ENCODE measurements around the gene KIF4A. TPM values are rescaled to one million over a fixed set of nuclear protein-coding genes. Genes with fewer than 3 reads are reported as not detected.

KIF4A gene
- total RNA-seq, 1 experiment from 2014 or later, result 36.2 TPM

- Mint-ChIP-seq H3K4me1 (peaks cover 7% of the 10 kb centered on the region), H3K4me3 (no peak overlapping the region), H3K36me3 (peaks cover 8% of the 10 kb centered on the region), H3K9me3 (no peaks in the 10 kb centered on the region), H3K27me3 (ENCODE audit: low read depth) (no peaks in the 10 kb centered on the region; the same call in 1 of the 2 replicates), H3K27ac (no peak overlapping the region)
- DNase-seq (ENCODE audit: low spot score) (no peak), ATAC-seq (no peak)
- TF ChIP-seq USF1 (CRISPR knock-in tag; IDR thresholded peaks at IDR 0.05), result no peak
- TF ChIP-seq ZNF317 (CRISPR knock-in tag; IDR thresholded peaks at IDR 0.05; ENCODE audit: borderline replicate concordance, low read depth), result no peak
- TF ChIP-seq ZNF281 (CRISPR knock-in tag; IDR thresholded peaks at IDR 0.05), result no peak
- no peak for TF ChIP-seq SOX15 (CRISPR knock-in tag; IDR thresholded peaks at IDR 0.05)
- TF ChIP-seq NR3C1 (CRISPR knock-in tag; conservative IDR thresholded peaks at IDR 0.05; ENCODE audit: low read depth), result no peak
- ChIA-PET CTCF (no interaction called here), POLR2A (no interaction called here)
These were observed 139.9 kb downstream of the KIF4A start for GRCh38 chrX:70429759-70430158.

GRCh38 chrX:70432936-70433847, 143.3 kb downstream of the KIF4A start:
- H3K36me3 Mint-ChIP-seq, result peaks cover 8% of the 10 kb centered on the region; the same call in 1 of the 2 replicates
- no peak overlapping the region for H3K27ac Mint-ChIP-seq
- peaks cover 10% of the 10 kb centered on the region for H3K27me3 Mint-ChIP-seq (ENCODE audit: low read depth)
- CTCF ChIA-PET, result interaction anchor here (1.2 to 5.1 kb wide), 6 partner anchors 9 to 232 kb away, joined by 3 to 94 read pairs (median 7); partner anchors contain the start of genes DLG3 and GDPD2
- POLR2A ChIA-PET, result interaction anchor here (1.1 to 3.8 kb wide), 2 partner anchors 10 to 11 kb away, joined by 4 to 20 read pairs; partner anchors contain the start of genes DLG3 and GDPD2
- TF ChIP-seq GRHL2 (CRISPR knock-in tag; IDR thresholded peaks at IDR 0.05; ENCODE audit: insufficient replicate concordance, severe bottlenecking) (no peak), ZNF396 (CRISPR knock-in tag; IDR thresholded peaks at IDR 0.05; ENCODE audit: borderline replicate concordance) (no peak), HMGA2 (CRISPR knock-in tag; IDR thresholded peaks at IDR 0.05) (no peak), IRF2 (CRISPR knock-in tag; IDR thresholded peaks at IDR 0.05; ENCODE audit: borderline replicate concordance, low read depth) (no peak), ZNF512 (CRISPR knock-in tag; IDR thresholded peaks at IDR 0.05; ENCODE audit: borderline replicate concordance) (no peak)
- DNase-seq (ENCODE audit: low spot score) (no peak), ATAC-seq (no peak)
- H3K9me3 Mint-ChIP-seq, result no peaks in the 10 kb centered on the region
- peak overlapping the region; percentile 91 for H3K4me3 Mint-ChIP-seq
- peaks cover 16% of the 10 kb centered on the region for H3K4me1 Mint-ChIP-seq

- Mint-ChIP-seq H3K27ac (peak overlapping the region; percentile 96), H3K9me3 (no peaks in the 10 kb centered on the region), H3K36me3 (peaks cover 5% of the 10 kb centered on the region; the same call in 1 of the 2 replicates), H3K4me3 (peak overlapping the region; percentile 91), H3K27me3 (ENCODE audit: low read depth) (peaks cover 10% of the 10 kb centered on the region), H3K4me1 (peaks cover 16% of the 10 kb centered on the region)
- peak; percentile 68 for ATAC-seq
- ChIA-PET POLR2A (interaction anchor here (1.1 to 3.8 kb wide), 2 partner anchors 10 to 11 kb away, joined by 4 to 20 read pairs; partner anchors contain the start of genes DLG3 and GDPD2), CTCF (interaction anchor here (0.6 to 5.1 kb wide), 6 partner anchors 10 to 231 kb away, joined by 3 to 94 read pairs (median 7); partner anchors contain the start of genes DLG3 and GDPD2)
- DNase-seq (ENCODE audit: low spot score), result peak; percentile 78
- TF ChIP-seq ZNF425 (CRISPR knock-in tag; conservative IDR thresholded peaks at IDR 0.05), result no peak
- no peak for TF ChIP-seq MXD4 (CRISPR knock-in tag; IDR thresholded peaks at IDR 0.05; ENCODE audit: borderline replicate concordance)
- 0 out of 2 replicates have a peak, but pooled peaks have one; percentile 45 for TF ChIP-seq HMGXB4 (CRISPR knock-in tag; IDR thresholded peaks at IDR 0.05)
- TF ChIP-seq SMAD3 (CRISPR knock-in tag; IDR thresholded peaks at IDR 0.05; ENCODE audit: borderline replicate concordance), result no peak
- TF ChIP-seq GTF2I (CRISPR knock-in tag; conservative IDR thresholded peaks at IDR 0.05), result no peak
- TF ChIP-seq SP1 (CRISPR knock-in tag; conservative IDR thresholded peaks at IDR 0.05), result 0 out of 2 replicates have a peak, but pooled peaks have one; percentile 43
- TF ChIP-seq CREM (CRISPR knock-in tag; IDR thresholded peaks at IDR 0.05), result peak; percentile 72; the same call in 1 of the 2 replicates
- no peak for TF ChIP-seq TCF7 (CRISPR knock-in tag; IDR thresholded peaks at IDR 0.05; ENCODE audit: low read depth)
- no peak for TF ChIP-seq ZNF396 (CRISPR knock-in tag; IDR thresholded peaks at IDR 0.05; ENCODE audit: borderline replicate concordance)
These were observed 144.0 kb downstream of the KIF4A start for GRCh38 chrX:70433848-70434351.
